Lung (tissue), 12 donors: Measurements from ENCODE around the gene HK3. TPM values are rescaled to one million over a fixed set of nuclear protein-coding genes. Genes with fewer than 3 reads are reported as not detected.

Experiments used
- ATAC-seq: fragments of 200-7000 bp; cut with Tn5 transposase; one replicate; pipeline ENCODE4 v1.9.1; 2020; ENCODE audit warnings: moderate number of reproducible peaks; ENCODE audit not compliant: insufficient read depth, low FRiP score
- DNase-seq, 3 donors: peaks; one replicate each; pipeline ENCODE4 v3.0.0-alpha.2; 2013 to 2017
- H3K27ac ChIP-seq, 2 donors: one replicate each; pipeline ENCODE4 v1.5.1; 2013; ENCODE audit warnings: mild to moderate bottlenecking in 2 of 2, moderate library complexity in 2 of 2, control low read depth in 1 of 2, inconsistent platforms in 1 of 2, low read depth in 1 of 2, low read length in 1 of 2
- H3K27me3 ChIP-seq, 3 donors: one replicate each; pipeline ENCODE4 v1.5.1; 2013; ENCODE audit warnings: low read length in 2 of 3; ENCODE audit not compliant: control insufficient read depth in 3 of 3, insufficient read depth in 3 of 3
- H3K36me3 ChIP-seq, 4 donors: one replicate each; pipeline ENCODE4 v1.5.1; 2013; ENCODE audit warnings: low read length in 4 of 4, mild to moderate bottlenecking in 1 of 4, moderate library complexity in 1 of 4; ENCODE audit not compliant: control insufficient read depth in 4 of 4, insufficient read depth in 4 of 4
- H3K4me1 ChIP-seq, 5 donors: one replicate each; pipeline ENCODE4 v1.5.1; 2013; ENCODE audit warnings: low read length in 5 of 5, mild to moderate bottlenecking in 2 of 5, moderate library complexity in 1 of 5; ENCODE audit not compliant: control insufficient read depth in 5 of 5, insufficient read depth in 5 of 5
- H3K4me3 ChIP-seq: one replicate; pipeline ENCODE4 v1.5.1; 2013; ENCODE audit warnings: mild to moderate bottlenecking, control low read depth, moderate library complexity
- H3K9ac ChIP-seq, 2 donors: one replicate each; pipeline ENCODE4 v1.5.1; 2013; ENCODE audit warnings: low read length in 2 of 2, control low read depth in 1 of 2; ENCODE audit not compliant: insufficient read depth in 1 of 2
- H3K9me3 ChIP-seq, 4 donors: one replicate each; pipeline ENCODE4 v1.5.1; 2013; ENCODE audit warnings: low read length in 3 of 4, mild to moderate bottlenecking in 1 of 4, moderate library complexity in 1 of 4; ENCODE audit not compliant: control insufficient read depth in 4 of 4, insufficient read depth in 3 of 4
- CTCF ChIP-seq: IDR thresholded peaks from 2 replicates; pipeline ENCODE4 v1.5.1; 2012; ENCODE audit warnings: mild to moderate bottlenecking; ENCODE audit errors: control extremely low read depth, extremely low read depth
- WGBS, 2 donors: extraction: QIAGEN DNeasy Blood & Tissue Kit; methylation state at CpG; one replicate each; pipeline ENCODE4 v1.1.7; 2013; 5-methylcytosine and 5-hydroxymethylcytosine counted together
- polyA plus RNA-seq, 2 donors: library from polyadenylated mRNA; stranded (reverse); fragments of 200-250 nt; gene quantifications; one replicate each; pipeline ENCODE4 v1.2.1, GENCODE V29; 2013
- total RNA-seq, 2 donors: library from RNA; depleted of rRNA in 1 of 2; stranded (reverse); fragments of >200 nt in 1 of 2; gene quantifications; one replicate each; pipeline ENCODE4 v1.2.1, GENCODE V29; 2014 to 2021
- donor health status: control.
- donor health status: control.
- donor health status: Bipolar disorder and iron deficiency.
- donor health status: healthy.
- donor health status: DM: yes; HTN: yes; CAD: no.

Gene HK3
- total and polyA plus RNA-seq, 4 donors: 9.2 to 260 (median 83.8) TPM

- H3K9me3 ChIP-seq: peaks cover 0 to 7% (median 0%) of the 10 kb centered on the region in 4 donors
- no peak overlapping the region for H3K4me3 ChIP-seq
- TF ChIP-seq CTCF: no peak
- H3K4me1 ChIP-seq: peaks cover 0 to 5% (median 0%) of the 10 kb centered on the region in 5 donors
- peaks cover 6 to 14% (median 7%) of the 10 kb centered on the region in 3 donors for H3K27me3 ChIP-seq
- no peak overlapping the region for H3K27ac ChIP-seq
- no peak for DNase-seq
- WGBS, 2 donors: 63 to 84% methylated on average over 8 to 10 of the region's 10 CpGs
- no peak for ATAC-seq
- no peak overlapping the region for H3K9ac ChIP-seq
- H3K36me3 ChIP-seq: no peaks in the 10 kb centered on the region
Measured at GRCh38 chr5:176859916-176860315, 39.2 kb downstream of the HK3 start.

GRCh38 chr5:176857894-176858273 is 41.3 kb downstream of the HK3 start:
- DNase-seq: no peak
- Histone ChIP-seq H3K9ac (no peak overlapping the region), H3K9me3 (peaks cover 0 to 7% (median 0%) of the 10 kb centered on the region in 4 donors), H3K4me1 (peaks cover 0 to 5% (median 0%) of the 10 kb centered on the region in 5 donors), H3K4me3 (no peak overlapping the region), H3K36me3 (no peaks in the 10 kb centered on the region), H3K27ac (no peak overlapping the region), H3K27me3 (peaks cover 0 to 15% (median 4%) of the 10 kb centered on the region in 3 donors)
- no peak for TF ChIP-seq CTCF
- no peak for ATAC-seq
- 75 to 81% methylated on average over 10 to 11 of the region's 11 CpGs for WGBS, 2 donors

- no peaks in the 10 kb centered on the region for H3K4me1 ChIP-seq
- no peak overlapping the region for H3K27ac ChIP-seq
- no peaks in the 10 kb centered on the region for H3K36me3 ChIP-seq
- no peak for TF ChIP-seq CTCF
- no peak overlapping the region for H3K4me3 ChIP-seq
- H3K9me3 ChIP-seq: peaks cover 0 to 4% (median 0%) of the 10 kb centered on the region in 4 donors
- H3K27me3 ChIP-seq: peaks cover 0 to 12% (median 4%) of the 10 kb centered on the region in 3 donors
- 65 to 73% methylated on average over 19 of the region's 19 CpGs for WGBS, 2 donors
- no peak overlapping the region for H3K9ac ChIP-seq
- ATAC-seq: no peak
- DNase-seq: no peak
Measured at GRCh38 chr5:176857216-176857893, 41.8 kb downstream of the HK3 start.
